ENCODE results near the gene TMA7. TPM values are rescaled to one million over a fixed set of nuclear protein-coding genes. Genes with fewer than 3 reads are reported as not detected.
A peak's percentile ranks its signal among the peaks of the same experiment; 100 is the strongest.

TMA7 gene
- total and polyA plus RNA-seq, 2 of the 13 experiments (the other 11 are each of a cell fraction or from before 2014, with no cell fraction given): 100 to 486 TPM

GRCh38 chr3:48409291-48410201, 30.5 kb upstream of the TMA7 start (continued):
- TF ChIP-seq ZBTB4 (CRISPR knock-in tag; IDR thresholded peaks at IDR 0.05; ENCODE audit: borderline replicate concordance): no peak
- 0 out of 4 replicates have a peak, but pooled peaks of 1 of the 2 experiments have one; percentile 23 for TF ChIP-seq POLR2A (IDR thresholded peaks at IDR 0.05; ENCODE audit: insufficient read depth in 1 of 2, low read depth in 2 of 2, low read length in 2 of 2)
- no peak for TF ChIP-seq CREBL2 (CRISPR knock-in tag; IDR thresholded peaks at IDR 0.05; ENCODE audit: borderline replicate concordance)

- no peak overlapping the region for H3K27ac ChIP-seq (ENCODE audit: extremely low read length, insufficient read depth, low read length)
- no peak overlapping the region for H3K9ac ChIP-seq (ENCODE audit: insufficient read depth, low read depth, low read length)
- H3K4me2 ChIP-seq (ENCODE audit: low read depth, low read length): no peak overlapping the region
- peaks cover 16% of the 10 kb centered on the region; the same call in 1 of the 2 replicates for H4K20me1 ChIP-seq (ENCODE audit: insufficient read depth, low read length)
- in situ Hi-C loops (cut with HindIII; ENCODE audit: extremely low pct_ligation_motif_present, low pct_unique_long_range_greater_than_20kb) (no loop called here), intact Hi-C loops (cut with micrococcal nuclease; ENCODE audit: unreplicated experiment) (no loop called here)
- no peaks in the 10 kb centered on the region for H3K79me2 ChIP-seq (ENCODE audit: insufficient read depth, low read length)
- whole genome bisulfite sequencing (ENCODE audit: low lambda C conversion rate): 98% methylated on average over 10 of the region's 16 CpGs
- peaks cover 85 to 100% of the 10 kb centered on the region in 2 experiments for H3K36me3 ChIP-seq (replicated peaks in 1 of 2; ENCODE audit: control insufficient read depth in 1 of 2, insufficient read depth in 2 of 2, low read length in 2 of 2)
- DNase-seq (ENCODE audit: low spot score): no peak
- no peak overlapping the region for H3K4me3 ChIP-seq (replicated peaks in 1 of 3; ENCODE audit: insufficient read depth in 1 of 3, low read depth in 2 of 3, low read length in 3 of 3)
- ChIA-PET POLR2A (interaction anchor here (1.4 kb wide), 1 partner anchor 18 kb away, joined by 3 read pairs; no protein-coding TSS in a partner anchor), CTCF (ENCODE audit: low intra/inter-chr PET ratio, low total read pairs) (no interaction called here)
- no peak overlapping the region for H2AFZ ChIP-seq (ENCODE audit: low read length)
- TSS peak; percentile 10 for BruUV-seq (replicated peaks)
- H3K9me3 ChIP-seq (ENCODE audit: low read length): no peaks in the 10 kb centered on the region
- H3K27me3 ChIP-seq (ENCODE audit: control insufficient read depth in 1 of 2, insufficient read depth in 2 of 2, low read length in 2 of 2): no peaks in the 10 kb centered on the region
- no peak for ATAC-seq
- FAIRE-seq: no peak
- H3K4me1 ChIP-seq (ENCODE audit: insufficient read depth, low read length): no peaks in the 10 kb centered on the region
- TF ChIP-seq ZNF512 (CRISPR knock-in tag; IDR thresholded peaks at IDR 0.05): no peak
- 0 out of 2 replicates have a peak, but pooled peaks have one; percentile 12 for TF ChIP-seq POLR2AphosphoS5 (IDR thresholded peaks at IDR 0.05; ENCODE audit: low read depth, low read length)
- TF ChIP-seq ZNF7 (CRISPR knock-in tag; IDR thresholded peaks at IDR 0.05): no peak
- TF ChIP-seq AGO2 (optimal IDR thresholded peaks at IDR 0.05; ENCODE audit: low read depth, low read length): peak; percentile 79
- TF ChIP-seq MEIS2 (CRISPR knock-in tag; IDR thresholded peaks at IDR 0.05): no peak
- TF ChIP-seq ZNF383 (CRISPR knock-in tag; IDR thresholded peaks at IDR 0.05; ENCODE audit: borderline replicate concordance): no peak
- TF ChIP-seq POLR2G (IDR thresholded peaks at IDR 0.05; ENCODE audit: low read depth, low read length): peak; percentile 19; the same call in 1 of the 2 replicates
Observed at GRCh38 chr3:48410205-48411040, 29.6 kb upstream of the TMA7 start.
